Jurkat, Clone E6-1 (cell line): ENCODE measurements around the gene CDRT4.

Experiments
- DNase-seq: peaks from one replicate; pipeline ENCODE4 v3.0.0-alpha.2; 2011; ENCODE audit warnings: low read depth, low spot score
- H3K4me3 ChIP-seq: 2 replicates; pipeline ENCODE4 v1.5.1; 2011; ENCODE audit warnings: mild to moderate bottlenecking, low read length, control low read depth, moderate library complexity

The CDRT4 gene

DNA sequence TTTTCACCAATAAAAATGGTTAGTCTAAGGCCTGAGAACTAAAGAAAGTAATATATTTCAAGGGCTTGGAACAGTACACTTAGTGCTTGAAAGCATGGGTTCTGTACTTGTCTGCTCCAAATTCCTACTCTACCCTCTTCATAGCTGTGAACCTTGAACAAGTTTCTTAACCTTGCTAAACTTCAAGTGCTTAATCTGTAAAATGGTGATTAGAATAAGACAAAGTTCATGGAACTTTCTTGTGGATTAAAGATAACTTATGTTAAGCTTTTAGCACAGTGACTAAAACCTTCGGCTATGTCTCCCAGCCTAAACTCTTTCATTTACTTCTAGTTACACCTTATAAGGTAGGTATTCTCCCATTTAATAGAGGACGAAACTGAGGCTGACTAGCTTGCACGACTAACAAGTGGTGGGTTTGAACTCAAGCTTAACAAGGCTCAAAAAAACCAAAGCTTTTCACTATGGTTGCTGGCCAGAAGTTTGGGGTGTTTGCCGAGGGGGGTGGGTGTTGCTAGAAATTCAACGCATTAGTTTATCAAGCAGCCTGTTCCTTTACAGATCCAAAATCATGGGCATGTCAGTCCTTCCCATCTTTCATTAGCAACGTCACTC is 28.8 kb downstream of the CDRT4 start:
- no peak overlapping the region for H3K4me3 ChIP-seq
- DNase-seq: no peak

DNA sequence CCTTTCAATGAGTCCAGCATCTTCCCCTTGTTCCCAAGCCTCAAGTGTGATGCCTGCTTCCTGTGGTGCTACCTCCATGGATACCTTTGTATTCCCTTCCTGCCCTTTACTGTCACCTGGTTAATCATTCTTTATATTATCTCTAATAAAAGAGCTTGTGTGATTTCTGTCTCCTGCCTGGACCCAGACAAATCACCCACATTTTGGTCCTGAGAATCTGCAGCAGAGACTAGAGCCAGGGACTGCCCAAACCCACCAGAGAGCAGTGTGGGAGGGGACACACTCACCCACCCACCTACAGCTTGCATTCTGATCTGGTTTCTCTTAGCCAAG is 30.2 kb downstream of the CDRT4 start:
- no peak for DNase-seq

DNA sequence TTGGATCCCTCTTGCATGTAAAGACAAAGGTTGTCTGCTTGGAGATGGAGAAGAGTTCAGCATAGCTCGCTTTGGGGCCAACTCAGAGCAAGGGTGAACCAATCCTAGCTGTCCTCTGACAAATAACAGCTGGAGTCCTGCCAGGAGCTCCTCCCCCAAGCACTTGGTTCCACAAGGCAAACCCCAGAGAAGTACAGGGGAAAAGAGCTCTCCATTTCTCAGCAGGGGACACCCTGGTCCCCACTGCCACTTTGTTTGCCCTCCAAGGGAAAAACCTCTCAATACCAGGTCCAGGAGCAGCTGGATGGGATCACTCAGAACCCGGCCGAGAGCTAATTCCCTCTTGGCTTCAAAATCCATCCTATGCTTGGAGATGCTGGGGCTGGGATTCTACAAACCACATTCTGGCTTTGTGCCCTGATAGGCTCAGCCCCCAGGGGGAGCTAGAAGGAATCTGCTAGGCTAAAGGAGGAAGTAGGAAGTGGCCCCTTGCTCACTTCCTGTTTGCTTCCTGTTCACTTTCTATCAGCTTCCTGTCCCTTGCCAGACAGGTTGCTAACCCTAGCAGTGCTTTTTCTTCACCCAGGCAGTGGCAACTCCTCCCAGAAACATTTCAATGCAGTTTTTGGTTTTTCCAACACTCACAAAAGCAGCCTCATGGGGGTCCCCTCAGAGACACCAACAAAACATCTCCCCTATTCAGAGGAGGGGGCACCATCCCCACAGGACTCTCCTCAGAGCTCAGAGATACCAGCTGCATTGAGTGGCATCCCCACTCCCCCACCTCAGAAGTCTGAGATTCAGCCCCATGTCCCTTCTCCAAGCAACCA is 30.7 kb downstream of the CDRT4 start:
- DNase-seq: peak; percentile 71

More for the DNA sequence above, 30.2 kb downstream of the CDRT4 start:
- H3K4me3 ChIP-seq: no peak overlapping the region

DNA sequence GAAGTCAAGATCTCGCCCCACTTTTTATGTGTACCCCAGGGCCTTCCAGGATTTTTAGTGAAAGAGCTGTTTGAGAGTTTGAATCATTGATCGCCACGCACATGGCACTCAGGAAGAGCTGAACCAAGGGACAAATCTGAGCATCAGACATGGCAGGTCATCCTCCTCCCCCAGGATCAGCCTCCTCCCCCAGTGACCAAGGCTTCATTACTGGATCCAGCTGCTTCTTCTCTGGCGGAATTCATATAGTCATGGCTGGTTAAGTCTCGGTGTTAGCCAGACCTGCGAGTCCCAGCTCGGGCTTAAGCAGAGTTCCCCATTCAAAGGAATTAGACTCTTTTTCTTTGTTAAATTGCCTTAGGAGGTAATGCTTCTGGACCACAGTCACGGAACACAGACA is 32.5 kb downstream of the CDRT4 start:
- no peak overlapping the region for H3K4me3 ChIP-seq
- no peak for DNase-seq

More for the DNA sequence above, 30.7 kb downstream of the CDRT4 start:
- H3K4me3 ChIP-seq: no peak overlapping the region

- no peak for DNase-seq
- H3K4me3 ChIP-seq: no peak overlapping the region
Observed at GRCh38 chr17:15432807-15433611, 34.4 kb downstream of the CDRT4 start.

DNA sequence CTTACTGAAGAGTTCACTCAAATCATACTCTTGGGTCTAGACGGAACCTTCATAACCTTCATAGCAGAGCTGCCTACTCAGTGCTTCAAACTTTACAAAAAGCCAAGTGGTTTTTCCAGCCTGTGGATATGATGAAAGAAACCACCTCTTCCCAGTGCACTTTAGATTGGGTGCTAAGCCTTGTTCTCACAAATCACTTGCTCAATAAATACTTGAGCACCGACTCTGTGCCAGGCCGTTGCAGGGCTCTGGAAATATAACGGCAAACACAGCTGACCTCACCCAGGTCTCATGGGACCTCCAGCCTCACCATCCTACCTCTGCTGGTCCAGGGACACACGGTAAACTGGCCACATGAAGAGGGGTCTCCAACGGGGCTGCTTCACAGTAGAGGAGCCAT is 35.7 kb downstream of the CDRT4 start:
- no peak overlapping the region for H3K4me3 ChIP-seq
- DNase-seq: no peak

GRCh38 chr17:15431196-15431595 is 36.2 kb downstream of the CDRT4 start:
- no peak overlapping the region for H3K4me3 ChIP-seq
- no peak for DNase-seq

- no peak overlapping the region for H3K4me3 ChIP-seq
- no peak for DNase-seq
Observed at GRCh38 chr17:15424521-15424920, 42.9 kb downstream of the CDRT4 start.

GRCh38 chr17:15422392-15422965 is 44.9 kb downstream of the CDRT4 start:
- no peak for DNase-seq
- H3K4me3 ChIP-seq: no peak overlapping the region

- H3K4me3 ChIP-seq: no peak overlapping the region
- DNase-seq: no peak
Observed at GRCh38 chr17:15418781-15419180, 48.6 kb downstream of the CDRT4 start.

DNA sequence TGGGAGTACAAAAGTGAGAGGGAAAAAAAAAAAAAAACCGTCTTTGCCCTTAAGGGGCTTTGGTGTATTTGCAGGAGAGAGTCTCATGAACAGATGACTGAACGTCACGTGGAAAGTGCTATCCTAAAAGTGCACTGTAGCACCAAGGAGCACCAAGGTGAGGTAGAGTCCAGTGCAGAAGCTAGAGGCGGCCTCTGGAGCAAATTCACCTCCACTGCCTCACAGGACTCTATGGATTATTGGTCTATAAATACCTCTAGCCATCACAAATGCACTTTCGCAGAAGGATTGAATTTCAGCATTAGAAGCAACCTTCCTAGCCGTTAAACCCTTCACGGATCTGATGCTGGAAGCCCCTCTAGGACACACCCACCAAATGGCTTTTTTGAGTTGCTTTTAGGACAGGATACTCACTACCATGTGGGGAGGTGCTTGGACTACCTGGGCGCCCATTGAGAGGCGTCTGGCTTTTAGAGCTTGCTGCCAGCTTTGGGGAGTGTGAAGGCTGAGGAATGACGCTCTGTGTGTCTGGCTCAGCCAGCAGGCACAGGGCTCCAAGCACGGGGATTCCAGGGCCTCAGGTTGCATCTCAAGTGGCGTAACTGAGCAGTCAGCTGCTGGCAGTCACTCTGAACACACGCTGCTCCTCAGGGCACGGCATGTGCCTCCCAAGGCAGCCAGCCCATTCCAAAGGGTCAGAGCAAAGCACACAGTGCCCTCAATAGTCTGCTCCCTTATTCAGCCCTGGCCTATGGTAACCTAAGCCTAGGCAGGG is 52.7 kb downstream of the CDRT4 start:
- no peak overlapping the region for H3K4me3 ChIP-seq
- no peak for DNase-seq

GRCh38 chr17:15413101-15413771 is 54.2 kb downstream of the CDRT4 start:
- DNase-seq: no peak
- H3K4me3 ChIP-seq: no peak overlapping the region

DNA sequence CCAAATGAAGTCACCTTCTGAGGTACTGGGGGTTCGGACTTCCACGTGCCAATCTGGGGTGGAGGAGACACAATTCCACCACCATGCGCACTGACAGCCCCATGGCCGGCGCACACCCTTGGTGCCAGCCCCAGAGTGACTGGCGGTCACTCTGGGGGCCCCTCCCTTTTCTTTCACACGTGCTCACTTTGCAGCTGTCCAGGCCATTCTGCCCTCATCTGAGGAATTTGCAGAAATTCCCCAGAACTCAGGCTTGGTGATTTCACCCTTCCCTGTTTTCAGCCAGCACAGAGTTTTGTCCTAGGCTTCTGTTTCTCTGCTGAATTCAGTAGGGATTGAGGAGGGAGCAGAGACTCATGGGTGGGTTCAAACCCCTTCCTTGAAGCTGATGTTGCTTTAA is 54.8 kb downstream of the CDRT4 start:
- DNase-seq: no peak
- H3K4me3 ChIP-seq: no peak overlapping the region

GRCh38 chr17:15411384-15412198 is 55.8 kb downstream of the CDRT4 start:
- no peak for DNase-seq
- H3K4me3 ChIP-seq: no peak overlapping the region

DNA sequence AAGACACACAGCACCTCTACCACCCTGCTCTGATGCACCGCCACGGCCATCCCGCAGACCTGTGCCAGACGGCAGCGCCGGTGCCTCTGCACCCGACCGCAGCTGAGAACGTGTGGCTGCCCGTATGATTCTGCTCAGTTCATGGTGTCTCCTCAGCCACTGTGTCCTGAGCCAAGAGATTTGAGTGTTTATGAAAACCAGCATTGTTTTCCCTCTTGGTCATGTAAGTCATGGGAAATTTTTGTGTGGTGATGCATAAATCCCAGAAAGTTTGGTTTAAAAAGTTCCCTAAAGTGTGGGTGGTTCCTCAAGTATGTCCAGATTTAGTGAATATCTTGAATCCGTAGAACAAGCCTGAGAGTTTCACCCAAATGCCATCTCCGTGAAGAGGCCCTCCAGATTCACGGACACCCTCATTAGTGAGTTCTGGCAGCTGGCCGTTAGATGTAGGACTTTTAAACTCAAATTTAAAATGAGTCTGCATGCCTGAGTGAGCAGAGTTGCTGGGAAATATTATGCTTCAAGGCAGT is 57.6 kb downstream of the CDRT4 start:
- H3K4me3 ChIP-seq: no peak overlapping the region
- no peak for DNase-seq

- no peak for DNase-seq
- H3K4me3 ChIP-seq: no peak overlapping the region
Observed at GRCh38 chr17:15408803-15409202, 58.6 kb downstream of the CDRT4 start.

- no peak for DNase-seq
- H3K4me3 ChIP-seq: no peak overlapping the region
Observed at GRCh38 chr17:15406081-15406480, 61.3 kb downstream of the CDRT4 start.

DNA sequence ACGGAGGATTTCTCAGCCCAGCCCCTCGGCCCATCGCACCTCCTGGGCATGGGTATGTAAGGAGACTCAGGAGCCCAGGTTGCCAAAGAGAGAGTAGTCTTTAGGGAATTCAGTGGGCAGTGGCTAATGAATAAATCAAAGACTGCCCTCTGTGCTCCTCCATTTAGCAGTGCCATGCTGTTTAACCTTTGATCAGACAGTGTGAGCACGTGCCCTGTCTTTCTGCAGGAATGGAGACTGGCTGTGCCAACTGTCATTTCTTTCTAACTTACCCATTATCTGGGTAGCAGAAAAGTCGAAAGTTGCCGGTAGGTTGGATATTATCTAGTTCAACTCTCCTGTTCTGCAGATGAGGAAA is 62.4 kb downstream of the CDRT4 start:
- DNase-seq: no peak
- H3K4me3 ChIP-seq: no peak overlapping the region
